K562 (cell line): ENCODE measurements around the gene SPATS2L. TPM values are rescaled to one million over a fixed set of nuclear protein-coding genes. Genes with fewer than 3 reads are reported as not detected.

ENCODE experiments used
- ATAC-seq: fragments of 200-7000 bp; cut with Tn5 transposase; 3 replicates; pipeline ENCODE4 v1.9.1; 2020; ENCODE audit warnings: moderate library complexity
- BruUV-seq: library from RNA; stranded (reverse); fragments of 400-500 nt; replicated peaks from 2 replicates; lab custom pipeline; 2021; lab: Mats Ljungman, UMichigan
- CTCF ChIA-PET: fragments of 300-600 bp; formaldehyde crosslinking; extraction: SDS; loops from one replicate; lab custom pipeline; 2021; ENCODE audit warnings: low intra/inter-chr PET ratio; lab: Yijun Ruan, JAX
- POLR2A ChIA-PET: fragments of 300-600, 350-650 bp; sonication (Branson Sonifier 250); formaldehyde crosslinking; extraction: SDS; loops from one replicate; lab custom pipeline; 2021; ENCODE audit warnings: antibody characterized with exemption, inconsistent platforms; lab: Yijun Ruan, JAX
- DNase-seq, 4 experiments: peaks; one replicate each; pipeline versions ENCODE4 v3.0.0 to v3.0.0-alpha.2; 2011 to 2018; ENCODE audit warnings: low spot score in 3 of 4, mixed read lengths in 3 of 4; ENCODE audit errors: extremely low read depth in 1 of 4
- FAIRE-seq: peaks from 2 replicates; lab custom pipeline; 2011; peaks lifted over from hg19 to GRCh38; lab: Jason Lieb, UNC
- H2AFZ ChIP-seq: 2 replicates; pipeline ENCODE4 v1.6.0; 2011; ENCODE audit warnings: low read depth, low read length, control low read depth, inconsistent platforms
- H3K27ac ChIP-seq: fragments of 200-600 bp; 3 replicates; pipeline ENCODE4 v1.8.0; 2011; ENCODE audit warnings: low read depth, mild to moderate bottlenecking, control low read depth, inconsistent platforms, low read length, moderate library complexity, mixed read lengths; ENCODE audit errors: extremely low read depth
- H3K27me3 ChIP-seq, 2 experiments: fragments of 300-600 bp in 1 of 2; 2 replicates in 1 of 2; 3 replicates in 1 of 2; pipeline versions ENCODE4 v1.6.0 to v1.8.0; 2011; ENCODE audit warnings: inconsistent platforms in 2 of 2, low read length in 2 of 2, mild to moderate bottlenecking in 1 of 2, mixed read lengths in 1 of 2, moderate library complexity in 1 of 2; ENCODE audit not compliant: control insufficient read depth in 2 of 2, insufficient read depth in 2 of 2
- H3K36me3 ChIP-seq: fragments of 300-600 bp; 3 replicates; pipeline ENCODE4 v1.8.0; 2011; ENCODE audit warnings: mild to moderate bottlenecking, low read length, inconsistent platforms; ENCODE audit not compliant: control insufficient read depth, insufficient read depth
- H3K4me1 ChIP-seq, 2 experiments: fragments of 200-600 bp in 1 of 2; replicated peaks in 1 of 2; 2 replicates in 1 of 2; 3 replicates in 1 of 2; pipeline versions ENCODE4 v1.5.1 to v1.8.0; 2011; ENCODE audit warnings: inconsistent platforms in 2 of 2, low read length in 2 of 2, mild to moderate bottlenecking in 1 of 2, mixed read lengths in 1 of 2, moderate library complexity in 1 of 2; ENCODE audit not compliant: control insufficient read depth in 2 of 2, insufficient read depth in 2 of 2
- H3K4me2 ChIP-seq: 2 replicates; pipeline ENCODE4 v1.6.1; 2011; ENCODE audit warnings: low read length, control low read depth, inconsistent platforms, mixed read lengths; ENCODE audit not compliant: insufficient read depth
- H3K4me3 ChIP-seq: fragments of 200-600 bp; sonication (generic), shearing (Covaris generic); 2 replicates; pipeline ENCODE4 v1.5.1; 2016; ENCODE audit warnings: control low read depth, inconsistent platforms
- H3K79me2 ChIP-seq: fragments of 200-600 bp; 3 replicates; pipeline ENCODE4 v1.8.0; 2011; ENCODE audit warnings: low read length, inconsistent platforms; ENCODE audit not compliant: control insufficient read depth, insufficient read depth
- H3K9ac ChIP-seq, 2 experiments: 2 replicates each; pipeline versions ENCODE4 v1.6.0 to v1.6.1; 2011; ENCODE audit warnings: low read depth in 2 of 2, low read length in 2 of 2, control low read depth in 1 of 2, inconsistent platforms in 1 of 2, mild to moderate bottlenecking in 1 of 2, mixed read lengths in 1 of 2; ENCODE audit not compliant: insufficient read depth in 1 of 2
- H3K9me1 ChIP-seq: one replicate; pipeline ENCODE4 v1.6.0; 2011; ENCODE audit warnings: inconsistent platforms, mild to moderate bottlenecking, low read length, moderate library complexity; ENCODE audit not compliant: control insufficient read depth, insufficient read depth
- H3K9me3 ChIP-seq: replicated peaks from 2 replicates; pipeline ENCODE4 v1.5.1; 2011; ENCODE audit warnings: low read depth, low read length, inconsistent platforms; ENCODE audit not compliant: control insufficient read depth, insufficient read depth
- H4K20me1 ChIP-seq: replicated peaks from 2 replicates; pipeline ENCODE4 v1.6.1; 2011; ENCODE audit warnings: low read length, inconsistent platforms, mixed read lengths; ENCODE audit not compliant: control insufficient read depth, insufficient read depth
- CHD4 ChIP-seq: fragments of 200-600 bp; sonication (generic); IDR thresholded peaks from 3 replicates; pipeline ENCODE4 v1.6.1; 2012; ENCODE audit warnings: low read depth, mild to moderate bottlenecking, mixed read lengths, low read length, inconsistent platforms; ENCODE audit not compliant: insufficient read depth, insufficient replicate concordance, poor library complexity, severe bottlenecking
- E2F3 ChIP-seq: fragments of 250-450 bp; sonication (Bioruptor Pico); IDR thresholded peaks from 2 replicates; pipeline ENCODE4 v1.4.0; 2020; ENCODE audit warnings: mild to moderate bottlenecking
- GTF3C2 ChIP-seq: IDR thresholded peaks from 3 replicates; pipeline ENCODE4 v1.6.1; 2011; ENCODE audit warnings: borderline replicate concordance, mild to moderate bottlenecking, moderate library complexity; ENCODE audit not compliant: insufficient read length; ENCODE audit errors: extremely low read depth
- HDAC2 ChIP-seq: fragments of 450-650 bp; IDR thresholded peaks from 2 replicates; pipeline ENCODE4 v1.6.1; 2016; ENCODE audit warnings: mild to moderate bottlenecking
- KHSRP ChIP-seq: fragments of 450-650 bp; IDR thresholded peaks from 2 replicates; pipeline ENCODE4 v1.6.1; 2017
- KLF10 ChIP-seq: fragments of 250-450 bp; sonication (Bioruptor Pico); IDR thresholded peaks from 2 replicates; pipeline ENCODE4 v1.6.1; 2021; ENCODE audit warnings: matching md5 sums
- MAFK ChIP-seq: IDR thresholded peaks from 2 replicates; pipeline ENCODE4 v1.6.1; 2011; ENCODE audit warnings: low read length, improper control_type of control experiment
- NCOA4 ChIP-seq: fragments of 450-650 bp; IDR thresholded peaks from 2 replicates; pipeline ENCODE4 v1.6.1; 2018; ENCODE audit warnings: mild to moderate bottlenecking; ENCODE audit not compliant: partially characterized antibody
- NFE2 ChIP-seq: IDR thresholded peaks from 2 replicates; pipeline ENCODE4 v1.6.1; 2014; ENCODE audit warnings: antibody characterized with exemption, low read depth
- NR0B1 ChIP-seq: fragments of 450-650 bp; IDR thresholded peaks from one replicate; pipeline ENCODE4 v1.6.1; 2018; ENCODE audit warnings: mild to moderate bottlenecking, moderate library complexity; ENCODE audit not compliant: partially characterized antibody
- POLR2B ChIP-seq: fragments of 450-650 bp; IDR thresholded peaks from 2 replicates; pipeline ENCODE4 v1.6.1; 2018; ENCODE audit warnings: low read depth; ENCODE audit not compliant: partially characterized antibody
- RUNX1 ChIP-seq: sonication (generic); IDR thresholded peaks from 2 replicates; pipeline ENCODE4 v1.6.1; 2016; ENCODE audit warnings: antibody characterized with exemption, low read depth
- SMARCA5 ChIP-seq: fragments of 450-650 bp; IDR thresholded peaks from 2 replicates; pipeline ENCODE4 v1.6.1; 2016
- ZNF696 ChIP-seq: fragments of 250-450 bp; sonication (Bioruptor Pico); conservative IDR thresholded peaks from 2 replicates; pipeline ENCODE4 v1.4.0; 2020; ENCODE audit warnings: mild to moderate bottlenecking, moderate library complexity
- ZNF77 ChIP-seq: fragments of 250-450 bp; sonication (Bioruptor Pico); IDR thresholded peaks from 2 replicates; pipeline ENCODE4 v1.5.0; 2020
- WGBS: fragments of 100-300 bp; shearing (Covaris generic); methylation state at CpG from one replicate; pipeline ENCODE4 v1.1.6; 2016; ENCODE audit warnings: low coverage, mixed read lengths; ENCODE audit not compliant: insufficient coverage; ENCODE audit errors: missing lambda C conversion rate; 5-methylcytosine and 5-hydroxymethylcytosine counted together
- in situ Hi-C: fragments of 300-500 bp; cut with MboI; formaldehyde crosslinking; loops from 4 replicates; pipeline ENCODE4 v1.15.0; 2018; ENCODE audit warnings: inconsistent platforms, mixed read lengths
- intact Hi-C: fragments of 100-400 bp; cut with micrococcal nuclease; formaldehyde crosslinking; loops from 2 replicates; pipeline ENCODE4 v1.14.2; 2022
- polyA plus RNA-seq, 8 experiments: library from polyadenylated mRNA; depleted of rRNA in 4 of 8; stranded (reverse) in 5 of 8; unstranded in 3 of 8; fragments of >200 nt; fragmentation: Nextera tagmentation in 2 of 8; fragmentation: Illumina TruSeq in 1 of 8; extraction: Ambion mirVana in 2 of 8; extraction: Trizol in 1 of 8; gene quantifications; 2 replicates each; pipeline versions ENCODE4 v1.2.1 to v1.2.3, GENCODE V29; 2011 to 2014; ENCODE audit warnings: inconsistent platforms in 1 of 8, missing spikeins in 1 of 8
- total RNA-seq, 7 experiments: library from RNA; depleted of rRNA in 6 of 7; stranded (reverse); fragments of >200 nt in 6 of 7; fragmentation: Illumina TruSeq in 2 of 7; extraction: Trizol in 2 of 7; gene quantifications; 2 replicates each; pipeline versions ENCODE4 v1.2.1 to v1.2.3, GENCODE V29; 2011 to 2021; ENCODE audit warnings: low replicate concordance in 1 of 7

Gene SPATS2L
- total and polyA plus RNA-seq, 9 of the 15 experiments (the other 6 are each of a cell fraction or from before 2014, with no cell fraction given), result 11.3 to 41.5 (median 24.9) TPM

GRCh38 chr2:200470230-200470629 is 163.7 kb downstream of the SPATS2L start:
- no peak overlapping the region for H3K4me2 ChIP-seq
- DNase-seq, result no peak
- no peaks in the 10 kb centered on the region for H3K27me3 ChIP-seq
- intact Hi-C loops (loop anchor here (2.0 to 5.0 kb wide), 2 partner anchors 163 to 489 kb away; partner anchors contain the start of gene SPATS2L), in situ Hi-C loops (loop anchor here (5.0 kb wide), 1 partner anchor 498 kb away; no protein-coding TSS in a partner anchor)
- ChIA-PET POLR2A (interaction anchor here (1.0 kb wide), 1 partner anchor 495 kb away, joined by 3 read pairs; no protein-coding TSS in a partner anchor), CTCF (interaction anchor here (1.3 kb wide), 1 partner anchor 490 kb away, joined by 3 read pairs; no protein-coding TSS in a partner anchor)
- no peak overlapping the region for H3K27ac ChIP-seq
- WGBS, result 16% methylated on average over 2 of the region's 3 CpGs
- no peaks in the 10 kb centered on the region for H3K9me3 ChIP-seq
- no TSS peak for BruUV-seq
- no peaks in the 10 kb centered on the region for H3K4me1 ChIP-seq
- no peak overlapping the region for H2AFZ ChIP-seq
- H4K20me1 ChIP-seq, result no peaks in the 10 kb centered on the region
- ATAC-seq, result no peak
- TF ChIP-seq POLR2B (no peak), GTF3C2 (no peak), RUNX1 (no peak), MAFK (no peak), ZNF696 (CRISPR knock-in tag) (no peak), KLF10 (no peak), E2F3 (CRISPR knock-in tag) (no peak), ZNF77 (no peak), NR0B1 (no peak), NFE2 (no peak), KHSRP (no peak), NCOA4 (no peak), SMARCA5 (no peak), CHD4 (no peak), HDAC2 (no peak)
- no peaks in the 10 kb centered on the region; the same call in 2 of the 3 replicates for H3K36me3 ChIP-seq
- H3K4me3 ChIP-seq, result no peak overlapping the region
- no peaks in the 10 kb centered on the region for H3K9me1 ChIP-seq
- no peaks in the 10 kb centered on the region for H3K79me2 ChIP-seq
- H3K9ac ChIP-seq, result no peak overlapping the region
- FAIRE-seq, result no peak
